Fibroblast of skin of left biceps (primary cell): Measurements from ENCODE around the gene PHLDB1.
"Not testable (repeated sequence)": the region's sequence is repeated elsewhere in the genome, so short reads cannot be mapped to it uniquely, and the experiment has no call there.

ENCODE experiments used
- DNase-seq, 2 experiments: peaks; one replicate each; pipeline ENCODE4 v3.0.0-alpha.2; 2013; ENCODE audit warnings: low read depth in 2 of 2

Gene PHLDB1

GRCh38 chr11:118607401-118608359 lies at the start of gene PHLDB1:
TSS of gene PHLDB1 (plus strand) at chr11:118607615. CDS start at chr11:118613837, 6,222 bp downstream.
- no peak for DNase-seq

- DNase-seq: no peak
Observed at GRCh38 chr11:118560806-118561205, 46.6 kb upstream of the PHLDB1 start.

- no peak for DNase-seq
Observed at GRCh38 chr11:118565051-118565450, 42.4 kb upstream of the PHLDB1 start.

- DNase-seq: no peak
Observed at GRCh38 chr11:118569670-118570069, 37.7 kb upstream of the PHLDB1 start.

- no peak for DNase-seq
Observed at GRCh38 chr11:118570787-118571186, 36.6 kb upstream of the PHLDB1 start.

- DNase-seq: not testable (repeated sequence)
Observed at GRCh38 chr11:118571701-118572060, 35.7 kb upstream of the PHLDB1 start.

GRCh38 chr11:118572061-118572980 lies 35.1 kb upstream of the PHLDB1 start, which contains the start of gene ARCN1:
TSS of gene ARCN1 (plus strand) at chr11:118572409. CDS start at chr11:118572548, 139 bp downstream.
- peak; percentile 51 to 55 for DNase-seq

GRCh38 chr11:118572981-118573550 lies 34.3 kb upstream of the PHLDB1 start:
- no peak for DNase-seq

GRCh38 chr11:118574636-118575035 lies 32.8 kb upstream of the PHLDB1 start:
- no peak for DNase-seq

- DNase-seq: not testable (repeated sequence)
Observed at GRCh38 chr11:118577995-118578394, 29.4 kb upstream of the PHLDB1 start.

GRCh38 chr11:118581057-118581456 lies 26.4 kb upstream of the PHLDB1 start:
- DNase-seq: no peak

- no peak for DNase-seq
Observed at GRCh38 chr11:118587952-118588351, 19.5 kb upstream of the PHLDB1 start.

- no peak for DNase-seq
Observed at GRCh38 chr11:118592616-118593367, 14.6 kb upstream of the PHLDB1 start.

- not testable (repeated sequence) for DNase-seq
Observed at GRCh38 chr11:118594984-118595383, 12.4 kb upstream of the PHLDB1 start.

GRCh38 chr11:118596224-118597146 lies 10.9 kb upstream of the PHLDB1 start:
- no peak for DNase-seq

GRCh38 chr11:118597556-118597955 lies 9.9 kb upstream of the PHLDB1 start:
- DNase-seq: no peak

- DNase-seq: no peak
Observed at GRCh38 chr11:118602331-118602730, 5.1 kb upstream of the PHLDB1 start.

- DNase-seq: not testable (repeated sequence)
Observed at GRCh38 chr11:118603709-118604108, 3.7 kb upstream of the PHLDB1 start.

GRCh38 chr11:118604566-118604965 lies 2.8 kb upstream of the PHLDB1 start:
- DNase-seq: no peak
